ENCODE data around the gene TAF11L14.
"Not testable (repeated sequence)": the region's sequence is repeated elsewhere in the genome, so short reads cannot be mapped to it uniquely, and the experiment has no call there.

Gene TAF11L14

DNA sequence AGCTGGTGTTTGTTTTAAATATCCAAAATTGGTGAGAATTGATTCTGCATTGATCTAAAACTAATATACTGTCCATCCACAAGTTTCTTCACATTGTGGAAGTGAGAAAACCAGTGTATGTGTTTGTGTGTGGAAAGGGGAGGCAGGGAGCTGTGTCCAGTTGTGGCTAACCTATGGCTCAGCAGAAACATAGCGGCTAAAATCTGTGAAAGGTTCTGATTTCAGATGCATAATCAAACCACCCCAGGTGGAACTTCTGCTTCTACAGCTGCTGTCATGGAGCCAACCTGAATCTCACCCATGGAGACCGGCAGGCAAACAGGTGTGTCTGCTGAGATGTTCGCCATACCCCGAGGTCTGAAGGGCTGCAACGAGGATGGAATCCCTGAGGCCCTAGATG is at the start of gene TAF11L14:
Gene TAF11L14, plus strand, starts transcription at position 301 of the 400 bp plus-strand sequence.
- no peak for DNase-seq (ENCODE audit: low spot score)

DNA sequence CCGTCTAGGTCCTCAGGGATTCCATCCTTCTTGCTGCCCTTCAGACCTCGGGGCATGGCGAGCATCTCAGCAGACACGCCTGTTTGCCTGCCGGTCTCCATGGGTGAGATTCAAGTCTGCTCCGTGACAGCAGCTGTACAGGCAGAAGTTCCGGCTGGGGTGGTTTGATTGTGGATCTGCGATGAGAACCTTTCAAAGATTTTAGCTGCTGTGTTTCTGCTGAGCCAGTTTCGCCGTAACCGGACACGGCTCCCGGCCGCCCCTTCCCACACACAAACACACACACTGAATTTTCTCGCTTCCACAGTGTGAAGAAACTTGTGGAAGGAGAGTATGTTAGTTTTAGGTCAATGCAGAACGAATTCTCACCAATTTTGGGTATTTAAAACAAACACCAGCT is 48.6 kb upstream of the TAF11L14 start, which contains the start of gene TAF11L7:
Gene TAF11L7, minus strand, starts transcription at position 101 of the 400 bp plus-strand sequence.
- DNase-seq (ENCODE audit: low spot score) = not testable (repeated sequence)

DNA sequence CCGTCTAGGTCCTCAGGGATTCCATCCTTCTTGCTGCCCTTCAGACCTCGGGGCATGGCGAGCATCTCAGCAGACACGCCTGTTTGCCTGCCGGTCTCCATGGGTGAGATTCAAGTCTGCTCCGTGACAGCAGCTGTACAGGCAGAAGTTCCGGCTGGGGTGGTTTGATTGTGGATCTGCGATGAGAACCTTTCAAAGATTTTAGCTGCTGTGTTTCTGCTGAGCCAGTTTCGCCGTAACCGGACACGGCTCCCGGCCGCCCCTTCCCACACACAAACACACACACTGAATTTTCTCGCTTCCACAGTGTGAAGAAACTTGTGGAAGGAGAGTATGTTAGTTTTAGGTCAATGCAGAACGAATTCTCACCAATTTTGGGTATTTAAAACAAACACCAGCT is 43.4 kb upstream of the TAF11L14 start, which contains the start of gene TAF11L8:
Gene TAF11L8, minus strand, starts transcription at position 101 of the 400 bp plus-strand sequence.
- not testable (repeated sequence) for DNase-seq (ENCODE audit: low spot score)

DNA sequence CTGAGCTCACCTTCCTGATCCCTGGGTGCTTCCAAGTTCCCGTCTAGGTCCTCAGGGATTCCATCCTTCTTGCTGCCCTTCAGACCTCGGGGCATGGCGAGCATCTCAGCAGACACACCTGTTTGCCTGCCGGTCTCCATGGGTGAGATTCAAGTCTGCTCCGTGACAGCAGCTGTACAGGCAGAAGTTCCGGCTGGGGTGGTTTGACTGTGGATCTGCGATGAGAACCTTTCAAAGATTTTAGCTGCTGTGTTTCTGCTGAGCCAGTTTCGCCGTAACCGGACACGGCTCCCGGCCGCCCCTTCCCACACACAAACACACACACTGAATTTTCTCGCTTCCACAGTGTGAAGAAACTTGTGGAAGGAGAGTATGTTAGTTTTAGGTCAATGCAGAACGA is 40.0 kb upstream of the TAF11L14 start, which contains the start of gene TAF11L9:
Gene TAF11L9, minus strand, starts transcription at position 140 of the 400 bp plus-strand sequence.
- not testable (repeated sequence) for DNase-seq (ENCODE audit: low spot score)

DNA sequence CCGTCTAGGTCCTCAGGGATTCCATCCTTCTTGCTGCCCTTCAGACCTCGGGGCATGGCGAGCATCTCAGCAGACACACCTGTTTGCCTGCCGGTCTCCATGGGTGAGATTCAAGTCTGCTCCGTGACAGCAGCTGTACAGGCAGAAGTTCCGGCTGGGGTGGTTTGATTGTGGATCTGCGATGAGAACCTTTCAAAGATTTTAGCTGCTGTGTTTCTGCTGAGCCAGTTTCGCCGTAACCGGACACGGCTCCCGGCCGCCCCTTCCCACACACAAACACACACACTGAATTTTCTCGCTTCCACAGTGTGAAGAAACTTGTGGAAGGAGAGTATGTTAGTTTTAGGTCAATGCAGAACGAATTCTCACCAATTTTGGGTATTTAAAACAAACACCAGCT is 36.5 kb upstream of the TAF11L14 start, which contains the start of gene TAF11L10:
Gene TAF11L10, minus strand, starts transcription at position 101 of the 400 bp plus-strand sequence.
- not testable (repeated sequence) for DNase-seq (ENCODE audit: low spot score)

DNA sequence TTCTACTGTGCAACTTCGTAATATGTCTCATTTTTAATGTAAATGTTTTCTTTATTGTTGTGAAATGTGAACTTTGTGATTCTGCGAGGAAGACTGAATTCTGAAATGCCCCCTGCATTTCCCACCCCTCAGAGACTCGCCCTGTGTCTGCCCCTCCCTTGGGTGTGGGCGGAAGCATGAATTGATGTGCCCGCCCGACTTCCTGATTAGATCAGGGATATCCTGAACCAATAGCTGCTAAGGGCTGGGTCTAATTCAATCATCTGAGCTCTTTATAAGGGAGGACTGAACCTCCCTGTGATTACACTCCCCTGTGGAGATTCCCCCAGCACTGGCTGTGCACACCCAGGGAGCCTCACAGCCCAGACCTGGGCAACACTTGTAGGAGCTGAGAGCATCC is 30.4 kb upstream of the TAF11L14 start, which contains the start of gene TAF11L11:
Gene TAF11L11, plus strand, starts transcription at position 304 of the 400 bp plus-strand sequence.
- DNase-seq (ENCODE audit: low spot score) = not testable (repeated sequence)

DNA sequence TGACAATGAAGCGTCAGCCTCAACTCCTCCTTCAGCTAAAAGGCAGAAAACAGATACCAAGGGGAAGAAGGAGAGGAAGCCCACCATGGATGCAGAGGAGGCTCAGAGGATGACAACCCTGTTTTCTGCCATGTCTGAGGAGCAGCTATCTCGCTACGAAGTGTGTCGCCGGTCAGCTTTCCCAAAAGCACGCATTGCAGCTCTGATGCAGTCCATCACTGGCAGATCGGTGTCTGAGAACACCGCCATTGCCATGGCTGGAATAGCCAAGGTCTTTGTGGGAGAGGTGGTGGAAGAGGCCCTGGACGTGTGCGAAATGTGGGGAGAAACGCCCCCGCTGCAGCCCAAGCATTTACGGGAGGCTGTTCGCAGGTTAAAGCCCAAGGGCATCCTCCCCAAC is 29.3 kb upstream of the TAF11L14 start:
- DNase-seq (ENCODE audit: low spot score) = no peak

DNA sequence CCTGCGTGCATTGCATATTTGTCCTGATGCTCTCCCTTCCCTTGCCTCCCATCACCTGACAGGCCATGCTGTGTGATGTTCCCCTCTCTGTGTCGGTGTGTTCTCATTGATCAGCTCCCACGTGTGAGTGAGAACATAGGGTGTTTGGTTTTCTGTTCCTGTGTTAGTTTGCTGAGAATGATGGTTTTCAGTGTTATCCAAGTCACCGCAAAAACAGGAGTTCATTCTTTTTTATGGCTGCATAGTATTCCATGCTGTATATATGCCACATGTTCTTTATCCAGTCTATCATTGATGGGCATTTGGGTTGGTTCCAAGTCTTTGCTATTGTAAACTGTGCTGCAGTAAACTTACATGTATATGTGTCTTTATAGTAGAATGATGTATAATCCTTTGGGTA is 26.8 kb upstream of the TAF11L14 start:
- DNase-seq (ENCODE audit: low spot score) = not testable (repeated sequence)

DNA sequence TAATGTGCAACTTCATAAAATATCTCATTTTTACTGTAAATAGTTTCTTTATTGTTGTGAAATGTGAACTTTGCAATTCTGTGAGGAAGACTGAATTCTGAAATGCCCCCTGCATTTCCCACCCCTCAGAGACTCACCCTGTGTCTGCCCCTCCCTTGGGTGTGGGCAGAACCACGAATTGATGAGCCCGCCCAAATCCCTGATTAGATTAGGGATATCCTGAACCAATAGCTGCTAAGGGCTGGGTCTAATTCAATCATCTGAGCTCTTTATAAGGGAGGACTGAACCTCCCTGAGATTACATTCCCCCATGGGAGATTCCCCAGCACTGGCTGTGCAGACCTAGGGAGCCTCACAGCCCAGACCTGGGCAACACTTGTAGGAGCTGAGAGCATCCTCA is 24.2 kb upstream of the TAF11L14 start, which contains the start of gene TAF11L12:
Gene TAF11L12, plus strand, starts transcription at position 301 of the 400 bp plus-strand sequence.
- not testable (repeated sequence) for DNase-seq (ENCODE audit: low spot score)

DNA sequence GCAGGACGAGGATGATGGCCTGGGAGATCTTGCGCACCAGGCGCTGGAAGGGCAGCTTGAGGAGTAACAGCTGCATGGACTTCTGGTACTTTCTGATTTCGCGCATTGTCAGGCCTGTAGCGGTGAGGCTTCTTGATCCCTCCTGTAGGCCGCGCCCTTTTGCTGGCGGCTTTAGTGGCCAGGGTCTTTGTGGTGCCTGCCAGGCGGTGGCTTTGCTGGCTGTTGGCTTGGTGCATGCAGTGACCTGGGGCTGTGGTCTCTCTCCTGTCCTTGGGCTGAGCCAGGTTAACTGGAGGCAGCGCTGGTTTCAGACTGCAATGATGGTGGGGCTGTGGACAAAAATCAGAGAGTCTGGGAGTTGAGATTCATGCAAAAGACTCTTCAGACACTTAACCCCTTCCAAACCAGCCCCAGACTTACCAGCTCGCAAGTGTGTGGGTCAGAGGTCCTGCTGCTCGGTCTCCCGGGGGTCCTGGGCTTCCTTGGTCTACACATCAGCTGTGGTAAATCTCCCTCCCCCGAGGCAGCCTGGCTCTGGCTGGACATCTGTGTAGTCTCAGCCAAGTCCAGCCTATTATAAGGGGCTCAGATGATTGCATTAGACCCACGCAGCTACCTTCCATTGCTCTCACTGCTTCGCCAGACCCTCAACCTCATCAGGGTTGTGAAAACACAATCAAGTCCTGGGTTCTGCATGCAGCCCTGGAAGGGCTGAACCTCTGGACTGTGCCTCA is 19.2 kb upstream of the TAF11L14 start:
- DNase-seq (ENCODE audit: low spot score) = no peak

DNA sequence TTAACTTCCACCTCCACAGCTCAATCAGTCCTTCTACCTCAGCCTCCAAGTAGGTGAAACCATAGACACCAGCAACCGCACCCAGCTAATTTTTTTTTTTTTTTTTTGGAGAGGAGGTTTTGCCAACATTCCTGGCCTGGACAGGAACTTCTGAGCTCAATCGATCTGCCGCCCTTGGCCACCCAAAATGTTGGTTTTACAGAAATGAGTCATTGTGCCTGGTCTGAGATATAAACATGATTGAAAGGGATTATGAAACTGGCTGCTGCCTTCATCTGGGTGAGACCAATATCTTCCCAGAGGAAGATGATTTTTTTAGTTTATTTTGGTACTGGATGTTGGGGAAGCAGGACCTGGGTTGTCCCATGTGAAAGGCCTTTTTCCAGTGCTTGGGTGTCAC is 14.9 kb upstream of the TAF11L14 start:
- DNase-seq (ENCODE audit: low spot score) = no peak

DNA sequence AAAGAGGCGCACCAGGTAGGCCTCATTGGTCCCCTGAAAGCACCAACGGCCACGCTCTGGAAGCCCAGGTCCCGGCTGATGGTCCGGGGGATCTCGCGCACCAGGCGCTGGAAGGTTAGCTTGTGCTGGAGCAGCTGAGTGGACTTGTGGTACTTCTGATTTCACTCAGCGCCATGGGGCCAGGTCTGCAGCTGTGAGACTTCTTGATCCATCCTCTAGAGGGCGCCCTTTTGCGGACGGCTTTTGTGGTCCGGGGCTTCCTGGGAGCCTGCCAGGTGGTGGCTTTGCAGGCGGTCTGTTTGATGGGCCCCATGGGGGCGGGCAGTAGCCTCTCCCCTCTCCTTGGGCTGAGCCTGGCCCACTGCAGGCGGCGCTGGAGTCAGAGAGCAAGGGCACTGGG is 13.6 kb upstream of the TAF11L14 start:
- DNase-seq (ENCODE audit: low spot score) = no peak

DNA sequence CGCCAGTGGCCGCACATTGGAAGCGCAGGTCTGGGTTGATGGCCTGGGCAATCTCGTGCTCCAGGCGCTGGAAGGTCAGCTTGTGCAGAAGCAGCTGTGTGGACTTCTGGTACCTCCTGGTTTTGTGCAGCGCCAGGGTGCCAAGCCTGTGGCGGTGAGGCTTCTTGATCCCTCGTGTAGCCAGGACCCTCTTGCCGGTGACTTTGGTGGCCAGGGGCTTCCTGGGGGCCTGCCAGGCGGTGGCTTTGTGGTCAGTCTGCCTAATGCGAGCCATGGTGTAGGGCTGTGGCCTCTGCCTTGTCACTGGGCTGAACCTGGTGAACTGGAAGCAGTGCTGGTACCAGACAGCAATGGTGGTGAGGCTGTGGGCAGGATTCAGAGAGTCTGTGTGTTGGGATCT is 8.6 kb upstream of the TAF11L14 start:
- no peak for DNase-seq (ENCODE audit: low spot score)

DNA sequence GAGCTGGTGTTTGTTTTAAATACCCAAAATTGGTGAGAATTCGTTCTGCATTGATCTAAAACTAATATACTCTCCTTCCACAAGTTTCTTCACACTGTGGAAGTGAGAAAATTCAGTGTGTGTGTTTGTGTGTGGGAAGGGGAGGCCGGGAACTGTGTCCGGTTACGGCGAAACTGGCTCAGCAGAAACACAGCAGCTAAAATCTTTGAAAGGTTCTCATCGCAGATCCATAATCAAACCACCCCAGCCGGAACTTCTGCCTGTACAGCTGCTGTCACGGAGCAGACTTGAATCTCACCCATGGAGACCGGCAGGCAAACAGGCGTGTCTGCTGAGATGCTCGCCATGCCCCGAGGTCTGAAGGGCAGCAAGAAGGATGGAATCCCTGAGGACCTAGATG is 2.5 kb upstream of the TAF11L14 start, which contains the start of gene TAF11L13:
Gene TAF11L13, plus strand, starts transcription at position 301 of the 400 bp plus-strand sequence.
- DNase-seq (ENCODE audit: low spot score) = not testable (repeated sequence)

DNA sequence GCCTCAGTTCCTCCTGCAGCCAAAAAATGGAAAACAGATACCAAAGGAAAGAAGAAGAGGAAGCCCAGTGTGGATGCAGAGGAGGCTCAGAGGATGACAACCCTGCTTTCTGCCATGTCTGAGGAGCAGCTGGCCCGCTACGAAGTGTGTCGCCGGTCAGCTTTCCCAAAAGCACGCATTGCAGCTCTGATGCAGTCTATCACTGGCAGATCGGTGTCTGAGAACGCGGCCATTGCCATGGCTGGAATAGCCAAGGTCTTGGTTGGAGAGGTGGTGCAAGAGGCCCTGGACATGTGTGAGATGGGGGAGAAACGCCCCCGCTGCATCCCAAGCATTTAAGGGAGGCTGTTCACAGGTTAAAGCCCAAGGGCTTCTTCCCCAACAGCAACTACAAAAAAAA is 15.0 kb downstream of the TAF11L14 start:
- not testable (repeated sequence) for DNase-seq (ENCODE audit: low spot score)

DNA sequence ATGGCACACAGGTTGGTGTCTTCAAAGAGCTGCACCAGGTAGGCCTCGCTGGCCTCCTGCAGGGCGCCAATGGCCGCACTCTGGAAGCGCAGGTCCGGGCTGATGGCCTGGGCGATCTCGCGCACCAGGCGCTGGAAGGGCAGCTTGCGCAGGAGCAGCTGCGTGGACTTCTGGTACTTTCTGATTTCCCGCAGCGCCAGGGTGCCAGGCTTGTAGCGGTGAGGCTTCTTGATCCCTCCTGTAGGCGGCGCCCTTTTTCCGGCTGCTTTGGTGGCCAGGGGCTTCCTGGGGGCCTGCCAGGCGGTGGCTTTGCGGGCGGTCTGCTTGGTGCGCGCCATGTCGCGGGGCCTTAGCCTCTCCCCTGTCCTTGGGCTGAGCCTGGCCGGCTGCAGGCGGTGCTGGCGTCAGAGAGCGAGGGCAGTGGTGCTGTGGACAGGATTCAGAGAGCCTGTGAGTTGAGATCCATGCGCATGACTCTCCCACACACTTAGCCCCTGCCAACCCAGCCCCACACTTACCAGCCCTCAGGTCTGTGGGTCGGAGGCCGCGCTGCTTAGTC is 21.0 kb downstream of the TAF11L14 start:
- not testable (repeated sequence) for DNase-seq (ENCODE audit: low spot score)

DNA sequence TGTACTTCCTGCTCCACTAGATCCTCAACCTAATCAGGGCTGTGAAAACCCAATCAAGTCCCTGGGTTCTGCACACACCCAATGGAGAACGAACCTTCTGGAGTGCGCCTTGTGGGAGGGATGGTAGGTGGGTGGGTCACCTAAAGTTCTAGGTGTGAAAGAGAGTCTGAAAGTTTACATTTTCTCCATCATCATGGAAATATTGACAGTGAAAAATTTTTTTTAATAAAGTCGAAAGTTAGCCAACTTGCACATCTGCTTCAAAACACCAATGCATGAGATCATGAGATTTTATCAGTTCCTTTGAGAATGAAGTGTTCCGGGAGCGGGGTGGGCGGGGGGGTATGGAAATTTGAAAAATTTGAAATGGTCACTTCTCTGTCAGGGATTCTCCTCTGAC is 21.7 kb downstream of the TAF11L14 start:
- no peak for DNase-seq (ENCODE audit: low spot score)

DNA sequence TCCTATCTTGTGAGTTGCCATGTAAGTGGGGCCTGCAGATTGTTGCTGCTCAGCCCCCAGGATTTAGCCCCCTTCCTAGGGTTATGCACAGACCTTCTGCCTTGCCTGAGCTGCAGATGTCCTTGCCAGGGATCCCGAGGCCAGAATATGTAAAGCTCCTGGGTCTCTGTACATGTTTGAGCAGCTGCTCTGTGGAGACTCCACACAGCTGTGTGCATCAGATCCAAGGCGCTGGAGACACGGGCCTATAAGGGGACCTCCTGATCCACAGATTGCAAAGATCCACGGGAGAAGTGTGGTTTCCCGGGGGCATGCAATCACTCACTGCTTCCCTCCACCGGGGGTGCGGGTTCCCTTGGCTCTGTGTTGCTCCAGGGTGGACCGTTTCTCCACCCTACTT is 28.9 kb downstream of the TAF11L14 start:
- DNase-seq (ENCODE audit: low spot score) = no peak

DNA sequence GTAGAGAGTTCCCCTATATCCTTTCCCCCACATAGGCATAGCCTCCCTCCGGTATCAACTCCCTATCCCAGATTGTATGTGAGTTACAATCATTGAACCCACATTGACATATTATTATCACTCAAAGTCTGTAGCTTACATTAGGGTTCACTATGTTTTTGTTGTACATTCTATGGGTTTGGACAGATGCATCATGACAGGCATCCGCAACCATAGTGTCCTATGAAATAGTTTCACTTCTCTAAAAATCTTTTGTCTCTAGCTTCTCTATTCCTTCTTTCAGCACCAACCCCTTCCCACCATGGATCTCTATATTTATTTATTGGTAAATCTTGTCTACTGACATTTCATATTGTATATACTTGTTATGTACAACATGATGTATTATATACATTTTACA is 31.6 kb downstream of the TAF11L14 start:
- DNase-seq (ENCODE audit: low spot score) = no peak

DNA sequence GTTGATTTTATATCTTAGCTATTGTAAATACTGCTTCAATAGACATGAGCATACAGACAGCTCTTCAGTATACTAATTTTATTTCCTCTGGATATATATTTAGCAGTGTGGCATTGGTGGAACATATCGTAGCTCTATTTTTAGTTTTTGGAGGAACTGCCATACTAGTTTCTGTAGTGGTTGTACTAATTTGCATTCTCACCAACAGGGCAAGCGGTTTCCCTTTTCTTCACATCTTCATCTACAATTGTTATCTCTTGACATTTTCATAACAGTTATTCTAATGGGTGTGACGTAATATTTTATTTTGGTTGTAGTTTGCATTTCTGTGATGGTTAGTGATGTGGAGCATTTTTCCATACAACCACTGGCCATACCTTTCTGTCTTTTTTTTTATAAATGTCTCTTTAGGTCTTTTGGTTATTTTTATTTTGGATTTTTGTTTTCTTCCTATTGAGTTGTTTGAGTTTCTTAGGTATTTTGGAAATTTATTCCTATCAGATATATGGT is 32.5 kb downstream of the TAF11L14 start:
- no peak for DNase-seq (ENCODE audit: low spot score)

DNA sequence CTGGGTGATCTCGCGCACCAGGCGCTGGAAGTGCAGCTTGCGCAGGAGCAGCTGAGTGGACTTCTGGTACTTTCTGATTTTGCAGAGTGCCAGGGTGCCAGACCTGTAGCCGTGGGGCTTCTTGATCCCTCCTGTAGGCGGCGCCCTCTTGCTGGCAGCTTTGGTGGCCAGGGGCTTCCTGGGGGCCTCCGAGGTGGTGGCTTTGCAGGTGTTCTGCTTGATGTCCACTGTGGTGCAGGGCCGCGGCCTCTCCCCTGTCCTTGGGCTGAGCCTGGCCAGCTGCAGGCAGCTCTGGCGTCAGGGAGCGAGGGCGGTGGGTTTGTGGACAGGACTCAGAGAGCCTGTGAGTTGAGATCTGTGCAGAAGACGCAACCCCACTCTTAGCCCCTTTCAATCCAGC is 36.1 kb downstream of the TAF11L14 start:
- DNase-seq (ENCODE audit: low spot score) = no peak

DNA sequence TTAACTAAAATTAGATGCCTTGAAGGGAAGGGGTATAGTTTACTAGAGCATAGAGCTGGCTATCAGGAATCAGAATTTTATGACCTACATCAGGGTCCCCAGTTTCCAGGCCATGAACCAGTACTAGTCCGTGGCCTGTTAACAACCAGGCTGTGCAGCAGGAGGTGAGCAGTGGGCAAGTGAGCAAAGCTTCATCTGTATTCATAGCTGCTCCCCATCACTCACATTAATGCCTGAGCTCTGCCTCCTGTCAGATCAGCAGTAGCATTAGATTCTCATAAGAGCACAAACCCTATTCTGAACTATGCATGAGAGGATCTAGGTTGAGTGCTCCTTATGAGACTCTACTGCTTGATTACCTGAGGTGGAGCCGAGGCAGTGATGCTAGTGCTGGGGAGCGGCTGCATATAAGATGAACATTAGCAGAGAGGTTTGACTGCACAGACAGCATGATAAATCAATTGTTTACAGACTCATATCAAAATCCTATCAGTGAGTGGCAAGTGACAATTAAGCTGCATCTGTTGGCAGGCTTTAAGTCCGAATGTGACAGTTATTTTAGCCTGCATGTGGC is 44.6 kb downstream of the TAF11L14 start:
- DNase-seq (ENCODE audit: low spot score) = no peak

All from AG08395 (cell line).